Upper lobe of right lung (tissue), 1 donor: Measurements from ENCODE around the gene APOL6. TPM values are rescaled to one million over a fixed set of nuclear protein-coding genes. Genes with fewer than 3 reads are reported as not detected.

Source experiments
- ATAC-seq: fragments of 200-7000 bp; cut with Tn5 transposase; one replicate; pipeline ENCODE4 v1.9.1; 2020; ENCODE audit warnings: mild to moderate bottlenecking, moderate library complexity
- DNase-seq: peaks from one replicate; pipeline ENCODE4 v3.0.0-alpha.2; 2020
- H3K27ac ChIP-seq: fragments of 200-600 bp; one replicate; pipeline ENCODE4 v1.8.0; 2022
- H3K27me3 ChIP-seq: fragments of 200-600 bp; one replicate; pipeline ENCODE4 v1.8.0; 2022; ENCODE audit warnings: mild to moderate bottlenecking
- H3K36me3 ChIP-seq: fragments of 200-600 bp; one replicate; pipeline ENCODE4 v1.8.0; 2022
- H3K4me1 ChIP-seq: fragments of 200-600 bp; one replicate; pipeline ENCODE4 v1.8.0; 2022
- H3K4me3 ChIP-seq: fragments of 200-600 bp; one replicate; pipeline ENCODE4 v1.8.0; 2022; ENCODE audit warnings: mild to moderate bottlenecking
- H3K9me3 ChIP-seq: fragments of 200-600 bp; one replicate; pipeline ENCODE4 v1.8.0; 2022
- CTCF ChIP-seq: fragments of 200-600 bp; IDR thresholded peaks from one replicate; pipeline ENCODE4 v1.8.0; 2022; ENCODE audit warnings: antibody characterized with exemption
- intact Hi-C: fragments of 100-400 bp; cut with DNase I; formaldehyde crosslinking; loops from one replicate; pipeline ENCODE4 v1.11.0; 2022
- total RNA-seq: library from RNA; stranded (reverse); fragmentation: NEBNext Ultra II Directional; extraction: Animal tissue kit (Norgen Biotek cat#: 25700); gene quantifications from one replicate; pipeline ENCODE4 v1.2.1, GENCODE V29; 2021
- donor health status: DM: no; HTN: yes; CAD: no; lungs with severe emphysema.

The APOL6 gene
- total RNA-seq, 1 donor from 2014 or later: 45.6 TPM

- no peak overlapping the region for H3K27ac ChIP-seq
- no peak for TF ChIP-seq CTCF
- DNase-seq (peak; percentile 52), ATAC-seq (peak; percentile 6)
- no peaks in the 10 kb centered on the region for H3K36me3 ChIP-seq
- intact Hi-C loops: no loop called here
- H3K4me3 ChIP-seq: no peak overlapping the region
- H3K27me3 ChIP-seq: no peaks in the 10 kb centered on the region
- H3K4me1 ChIP-seq: peaks cover 11% of the 10 kb centered on the region
- H3K9me3 ChIP-seq: no peaks in the 10 kb centered on the region
Observed at GRCh38 chr22:35630387-35630793, 17.9 kb upstream of the APOL6 start.

GRCh38 chr22:35630891-35631290, 17.4 kb upstream of the APOL6 start:
- Histone ChIP-seq H3K27me3 (no peaks in the 10 kb centered on the region), H3K27ac (no peak overlapping the region), H3K9me3 (no peaks in the 10 kb centered on the region), H3K36me3 (no peaks in the 10 kb centered on the region), H3K4me1 (peaks cover 11% of the 10 kb centered on the region), H3K4me3 (no peak overlapping the region)
- intact Hi-C loops: no loop called here
- ATAC-seq (no peak), DNase-seq (peak; percentile 34)
- TF ChIP-seq CTCF: no peak

GRCh38 chr22:35631597-35631996, 16.6 kb upstream of the APOL6 start:
- Histone ChIP-seq H3K27ac (no peak overlapping the region), H3K4me3 (no peak overlapping the region), H3K4me1 (peaks cover 11% of the 10 kb centered on the region), H3K27me3 (no peaks in the 10 kb centered on the region), H3K36me3 (no peaks in the 10 kb centered on the region), H3K9me3 (no peaks in the 10 kb centered on the region)
- ATAC-seq (peak; percentile 36), DNase-seq (peak; percentile 73)
- intact Hi-C loops: no loop called here
- peak; percentile 53 for TF ChIP-seq CTCF

GRCh38 chr22:35632935-35633334, 15.3 kb upstream of the APOL6 start:
- no peak for DNase-seq
- Histone ChIP-seq H3K27ac (no peak overlapping the region), H3K36me3 (no peaks in the 10 kb centered on the region), H3K9me3 (no peaks in the 10 kb centered on the region), H3K27me3 (no peaks in the 10 kb centered on the region), H3K4me3 (no peak overlapping the region), H3K4me1 (peaks cover 17% of the 10 kb centered on the region)
- no peak for ATAC-seq
- intact Hi-C loops: no loop called here
- TF ChIP-seq CTCF: no peak

- Histone ChIP-seq H3K36me3 (no peaks in the 10 kb centered on the region), H3K4me3 (no peak overlapping the region), H3K27me3 (no peaks in the 10 kb centered on the region), H3K4me1 (peaks cover 20% of the 10 kb centered on the region), H3K9me3 (no peaks in the 10 kb centered on the region), H3K27ac (no peak overlapping the region)
- DNase-seq: no peak
- TF ChIP-seq CTCF: no peak
- intact Hi-C loops: no loop called here
- no peak for ATAC-seq
Observed at GRCh38 chr22:35633520-35633919, 14.7 kb upstream of the APOL6 start.

GRCh38 chr22:35634015-35634414, 14.2 kb upstream of the APOL6 start:
- Histone ChIP-seq H3K27me3 (no peaks in the 10 kb centered on the region), H3K9me3 (no peaks in the 10 kb centered on the region), H3K4me1 (peaks cover 24% of the 10 kb centered on the region), H3K27ac (no peak overlapping the region), H3K36me3 (no peaks in the 10 kb centered on the region), H3K4me3 (no peak overlapping the region)
- ATAC-seq (peak; percentile 21), DNase-seq (no peak)
- intact Hi-C loops: no loop called here
- TF ChIP-seq CTCF: no peak
